Measurements from ENCODE around the gene HUNK.
"Not testable (repeated sequence)": the region's sequence is repeated elsewhere in the genome, so short reads cannot be mapped to it uniquely, and the experiment has no call there.

HUNK gene

DNA sequence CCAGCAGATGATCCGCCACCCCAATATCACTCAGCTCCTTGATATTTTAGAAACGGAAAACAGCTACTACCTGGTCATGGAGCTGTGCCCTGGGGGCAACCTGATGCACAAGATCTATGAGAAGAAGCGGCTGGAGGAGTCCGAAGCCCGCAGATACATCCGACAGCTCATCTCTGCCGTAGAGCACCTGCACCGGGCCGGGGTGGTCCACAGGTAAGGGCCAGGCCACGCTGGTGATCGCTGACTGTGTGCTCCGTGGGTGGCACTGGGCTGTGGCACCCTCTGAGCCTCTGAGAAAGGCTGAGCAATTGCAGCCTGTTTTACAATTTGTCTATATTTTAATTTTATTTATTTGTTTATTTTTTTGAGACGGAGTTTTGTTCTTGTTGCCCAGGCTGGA is 51.7 kb downstream of the HUNK start:
- DNase-seq: no peak

DNA sequence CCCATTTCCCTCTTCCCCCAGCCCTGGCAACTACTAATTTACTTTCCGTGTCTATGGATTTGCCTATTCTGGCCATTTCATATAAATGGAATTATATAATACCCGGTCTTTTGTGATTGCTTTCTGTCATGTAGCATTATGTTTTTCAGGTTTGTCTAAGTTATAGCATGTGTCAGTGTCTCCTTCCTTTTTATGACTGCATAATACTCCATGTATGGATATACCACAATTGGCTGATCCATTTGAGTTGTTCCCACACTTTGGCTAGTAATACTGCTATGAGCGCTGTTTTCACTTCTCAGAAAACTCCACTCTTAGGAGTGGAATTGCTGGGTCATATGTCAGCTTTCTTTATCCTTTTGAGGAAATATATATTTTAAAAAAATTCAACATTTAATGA is 53.7 kb downstream of the HUNK start:
- DNase-seq: no peak

DNA sequence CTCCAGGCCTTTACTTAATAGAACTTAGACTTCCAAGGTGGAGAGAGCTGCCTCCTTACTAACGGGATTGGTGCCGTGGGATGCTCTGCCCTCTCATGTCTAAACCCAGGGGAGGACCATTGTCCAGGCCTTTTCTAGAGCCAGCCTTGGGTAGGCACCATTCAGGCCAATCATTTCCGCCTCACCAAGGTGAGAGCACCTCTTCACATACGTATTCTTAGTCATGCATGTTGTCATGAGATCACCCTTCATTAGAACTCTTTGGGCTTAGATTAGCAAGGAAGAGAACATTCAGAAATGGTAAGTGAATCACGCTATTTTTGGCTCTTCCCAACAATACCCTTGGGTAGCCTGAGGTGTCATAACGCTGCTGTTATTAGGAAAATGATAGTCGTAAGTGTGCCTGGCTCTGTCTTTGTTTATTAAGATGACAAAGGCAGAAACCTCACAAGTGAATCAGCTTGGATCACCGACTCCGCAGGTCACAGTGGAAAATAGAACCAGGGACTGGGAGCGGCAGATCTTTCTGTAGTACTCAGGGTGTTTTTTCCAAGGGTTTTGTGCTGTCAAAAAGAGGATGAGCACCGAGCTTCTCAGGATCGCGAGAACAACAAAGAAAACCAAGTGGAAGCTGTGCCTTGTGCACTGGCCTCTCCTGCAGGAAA is 55.0 kb downstream of the HUNK start:
- DNase-seq: no peak

DNA sequence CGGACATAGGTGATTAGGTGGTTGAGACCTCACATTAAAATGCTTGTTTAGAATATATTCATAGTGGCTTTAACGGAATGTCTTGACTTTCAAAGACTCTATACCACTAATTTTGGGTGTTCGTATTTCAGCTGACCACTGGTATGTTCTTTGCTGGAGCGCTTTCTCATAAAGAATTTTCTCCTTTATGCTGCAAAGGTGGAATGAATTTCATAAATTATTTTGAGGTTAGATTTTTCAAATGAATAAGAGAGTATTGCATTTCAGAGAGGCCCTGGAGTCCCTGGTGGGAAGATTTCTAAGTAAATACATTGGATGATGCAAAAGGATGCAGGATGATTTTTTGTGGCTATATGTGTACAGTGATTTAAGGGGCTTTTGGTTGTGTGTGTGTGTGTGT is 55.8 kb downstream of the HUNK start:
- DNase-seq: no peak

DNA sequence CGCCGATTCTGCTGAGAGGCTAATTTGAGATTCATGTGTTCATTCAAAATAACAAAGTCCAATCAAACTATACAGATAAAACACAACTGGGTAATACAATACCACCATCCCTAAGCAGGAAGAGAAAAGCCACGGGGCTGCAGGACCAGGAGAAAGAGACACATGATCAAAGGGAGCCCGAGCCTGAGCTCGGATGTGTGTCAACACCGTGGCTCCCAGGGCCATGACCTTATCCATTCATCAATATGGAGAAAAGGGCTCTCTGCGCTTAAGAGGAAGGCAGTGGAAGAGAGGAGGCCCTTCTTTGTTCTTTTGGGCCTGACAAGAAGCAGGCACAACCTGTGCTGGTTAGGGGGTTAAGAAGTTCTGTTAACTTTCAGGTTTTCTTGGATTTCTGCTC is 56.7 kb downstream of the HUNK start:
- no peak for DNase-seq

DNA sequence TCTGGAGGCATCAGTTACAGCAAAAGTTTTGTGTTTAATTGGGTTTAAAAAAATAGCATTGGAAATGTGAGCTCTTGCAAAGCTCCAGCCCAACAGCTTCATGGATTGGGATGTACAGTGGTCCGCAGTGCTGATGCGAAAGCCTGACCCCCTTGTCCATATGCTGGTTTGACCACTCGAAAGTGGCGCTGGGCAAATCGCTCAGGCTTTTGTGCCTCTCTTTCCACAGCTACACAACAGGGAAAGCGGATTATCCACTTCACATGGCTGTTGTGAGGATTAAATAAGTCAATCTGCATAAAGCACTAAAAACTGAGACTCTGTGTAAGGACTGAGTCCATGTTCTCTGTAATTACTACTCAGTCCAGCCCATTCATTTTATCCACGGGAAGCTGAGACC is 57.2 kb downstream of the HUNK start:
- no peak for DNase-seq

DNA sequence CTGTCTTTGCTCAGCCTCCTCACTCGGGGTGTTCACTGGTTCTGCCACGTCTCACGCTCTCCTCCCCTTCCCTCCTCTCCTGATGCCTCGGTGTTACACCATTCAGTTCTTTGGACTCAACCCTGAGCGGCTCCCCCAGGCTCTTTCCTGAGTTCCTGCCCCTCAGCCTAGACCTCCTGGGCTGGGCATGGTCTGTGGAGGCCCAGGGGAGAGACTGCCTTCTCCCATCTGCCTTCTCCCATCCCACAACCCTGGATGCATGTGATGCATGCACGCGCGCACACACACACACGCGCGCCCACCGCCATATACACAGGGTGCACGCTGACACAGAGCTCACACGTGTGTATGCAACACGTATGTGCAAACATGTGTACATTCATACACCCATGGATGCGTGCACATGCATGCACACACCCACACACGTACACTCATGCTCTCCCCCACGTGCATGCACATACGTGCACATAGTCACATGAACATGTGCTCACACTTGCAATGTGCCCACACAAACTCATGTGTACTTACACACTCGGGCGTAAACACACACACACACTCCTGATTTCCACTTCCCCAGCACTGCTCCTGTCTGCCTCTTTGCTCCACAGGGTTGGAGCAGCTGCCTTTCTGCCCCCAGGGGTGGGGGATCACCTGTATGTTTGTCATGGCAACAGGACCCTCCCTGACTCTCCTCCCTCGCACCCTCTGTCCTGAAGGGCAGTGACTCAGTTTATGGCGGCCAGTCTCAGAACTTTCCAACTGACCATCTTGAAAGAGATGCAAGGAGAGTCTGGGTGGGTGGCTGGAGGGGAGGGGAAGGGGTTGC is 59.0 kb downstream of the HUNK start:
- no peak for DNase-seq

DNA sequence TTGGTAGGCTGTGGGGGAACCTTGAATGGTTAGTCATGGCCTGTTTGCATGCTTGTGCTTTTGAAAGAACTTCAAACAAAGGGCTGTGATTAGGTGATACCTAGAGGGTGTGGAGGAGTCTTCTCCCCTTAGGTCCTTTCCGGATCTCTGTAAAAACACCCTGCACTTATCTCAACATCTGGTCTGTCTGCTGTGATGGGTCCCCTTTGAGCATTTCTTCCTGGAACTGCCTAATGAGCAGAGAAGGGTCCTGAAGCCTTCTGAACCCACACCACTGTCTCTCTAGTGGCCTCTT is 59.6 kb downstream of the HUNK start:
- DNase-seq: no peak

DNA sequence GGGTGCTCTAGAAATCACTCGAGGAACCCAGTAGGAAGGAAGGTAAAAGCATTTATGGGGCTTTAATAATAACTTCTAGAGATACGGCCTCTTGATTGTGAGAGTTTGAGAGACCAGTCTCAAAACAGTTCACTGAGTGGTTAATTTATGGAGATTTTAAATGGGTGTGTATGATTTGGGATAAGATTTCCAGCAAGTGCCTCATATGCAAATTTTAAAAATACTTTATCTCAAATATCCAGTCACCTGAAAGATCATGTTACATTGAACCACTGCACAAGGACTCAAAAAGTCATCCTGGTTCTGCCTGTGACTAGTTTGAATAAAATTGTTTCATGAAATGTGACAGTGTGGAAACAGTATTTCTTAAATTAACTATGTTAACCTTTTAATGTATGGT is 64.5 kb downstream of the HUNK start:
- no peak for DNase-seq

DNA sequence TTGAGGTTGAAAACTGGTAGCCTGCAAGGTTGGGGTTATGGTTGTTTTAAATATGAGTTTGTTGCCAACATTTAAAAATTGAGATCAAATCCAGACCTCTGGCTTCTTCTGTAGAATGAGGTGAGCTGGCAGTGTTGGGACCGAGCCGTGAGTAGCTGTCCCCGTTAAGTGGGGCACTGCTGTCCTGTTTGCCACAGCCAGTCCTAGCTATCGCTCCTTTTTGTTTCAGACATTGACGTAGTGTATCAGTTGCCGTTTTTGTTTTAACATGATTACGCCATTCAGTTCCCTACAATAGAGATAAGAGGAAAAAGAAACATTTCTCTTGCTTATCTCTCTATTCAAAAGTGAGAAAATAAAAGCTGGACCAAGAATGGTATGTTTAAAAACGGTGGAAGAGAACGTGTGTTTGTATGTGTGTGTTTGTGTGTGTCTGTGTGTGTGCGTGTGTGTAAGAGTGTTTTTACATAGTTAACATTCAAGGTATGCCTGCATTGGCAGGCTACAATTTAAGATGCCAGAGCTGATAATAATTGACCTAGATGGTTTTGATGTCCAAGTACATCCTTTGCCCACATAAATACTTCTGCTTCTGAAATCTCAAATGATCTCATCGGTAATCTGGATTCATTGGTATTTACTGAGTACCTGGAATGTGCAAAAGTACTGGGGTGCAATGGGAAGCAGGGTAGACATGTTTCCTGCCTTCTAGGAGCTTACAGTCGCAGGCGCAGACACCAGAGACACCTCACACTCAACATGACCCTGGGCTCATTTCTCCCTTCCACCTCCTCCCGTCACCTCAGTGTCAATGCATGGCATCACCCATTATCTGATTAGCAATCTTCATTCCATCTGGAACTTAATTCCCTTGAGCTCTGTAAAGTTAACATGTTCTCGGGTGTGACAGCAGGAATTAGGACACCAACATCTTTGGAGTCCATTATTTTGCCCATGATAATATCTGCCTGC is 65.8 kb downstream of the HUNK start:
- DNase-seq: no peak

DNA sequence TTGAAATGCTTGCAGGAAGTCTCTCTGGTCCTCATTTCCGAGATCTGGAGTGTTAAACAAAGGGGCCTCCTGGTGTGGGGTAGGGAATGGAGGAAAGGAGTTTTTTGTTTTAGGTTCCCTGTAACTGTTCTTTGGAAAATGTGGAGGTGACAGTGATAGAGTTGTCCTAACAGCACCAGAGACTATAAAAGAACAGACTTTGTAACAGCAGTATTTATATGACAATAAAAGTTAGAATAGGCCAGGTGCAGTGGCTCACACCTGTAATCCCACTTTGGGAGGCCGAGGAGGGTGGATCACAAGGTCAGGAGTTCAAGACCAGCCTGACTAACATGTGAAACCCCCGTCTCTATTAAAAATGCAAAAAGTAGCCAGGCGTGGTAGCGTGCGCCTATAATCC is 68.9 kb downstream of the HUNK start:
- no peak for DNase-seq

DNA sequence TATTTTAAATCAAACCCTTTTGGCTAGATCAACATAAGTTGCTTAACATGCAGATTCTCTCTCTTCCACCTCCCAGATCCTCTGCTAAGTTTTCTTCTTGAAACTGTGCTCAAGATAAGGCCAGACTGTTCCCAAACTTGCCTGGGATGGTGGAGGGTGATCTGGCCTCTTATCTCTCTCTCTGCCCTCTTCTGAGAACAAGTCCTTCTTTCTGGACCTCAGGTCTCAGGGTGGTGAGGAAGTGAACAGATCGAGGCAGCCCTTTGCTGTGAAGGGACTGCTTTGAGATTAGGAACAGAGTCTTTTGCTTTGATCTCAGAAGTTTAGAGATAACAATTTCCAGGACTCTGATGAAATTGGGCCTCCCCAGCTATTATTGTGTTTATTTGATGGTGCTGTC is 70.7 kb downstream of the HUNK start:
- DNase-seq: no peak

DNA sequence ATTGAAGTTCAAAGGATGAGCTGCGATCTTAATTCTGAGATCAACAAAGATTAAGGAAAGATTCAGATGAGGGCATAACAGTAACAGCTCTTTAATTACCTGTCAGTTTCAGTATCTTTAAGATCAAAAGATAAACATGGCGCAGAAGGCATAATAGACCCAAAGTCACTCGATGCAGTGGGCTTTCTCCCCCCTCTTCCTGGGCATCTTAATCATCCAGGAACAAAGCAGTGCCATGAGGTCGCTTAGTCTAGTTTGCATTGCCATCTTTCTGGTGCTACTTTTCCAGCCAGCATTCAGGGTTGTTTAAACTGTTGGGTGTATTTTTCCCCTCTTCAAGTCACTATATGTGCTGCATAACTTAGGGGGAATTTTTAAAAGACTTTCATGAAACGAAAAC is 72.3 kb downstream of the HUNK start:
- no peak for DNase-seq

DNA sequence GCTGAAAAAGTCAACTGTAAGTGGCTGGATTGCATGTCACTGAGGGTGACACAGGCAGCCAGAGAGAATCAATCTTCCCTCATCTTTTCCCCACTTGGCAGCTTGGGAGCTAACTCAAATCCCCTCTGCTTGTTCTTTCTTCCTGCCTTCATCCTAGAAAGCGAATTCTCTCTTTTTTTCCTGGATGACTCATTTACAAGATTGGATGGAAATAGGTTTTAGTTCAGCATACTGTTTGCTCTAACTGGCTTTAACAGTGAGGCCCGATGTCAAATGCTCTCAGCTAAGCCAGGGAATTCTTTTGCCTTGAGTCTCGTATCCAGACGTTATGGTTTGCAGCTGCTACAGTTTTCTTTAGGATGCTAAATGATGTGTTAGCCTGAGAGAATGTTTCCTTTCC is 72.7 kb downstream of the HUNK start:
- DNase-seq: no peak

DNA sequence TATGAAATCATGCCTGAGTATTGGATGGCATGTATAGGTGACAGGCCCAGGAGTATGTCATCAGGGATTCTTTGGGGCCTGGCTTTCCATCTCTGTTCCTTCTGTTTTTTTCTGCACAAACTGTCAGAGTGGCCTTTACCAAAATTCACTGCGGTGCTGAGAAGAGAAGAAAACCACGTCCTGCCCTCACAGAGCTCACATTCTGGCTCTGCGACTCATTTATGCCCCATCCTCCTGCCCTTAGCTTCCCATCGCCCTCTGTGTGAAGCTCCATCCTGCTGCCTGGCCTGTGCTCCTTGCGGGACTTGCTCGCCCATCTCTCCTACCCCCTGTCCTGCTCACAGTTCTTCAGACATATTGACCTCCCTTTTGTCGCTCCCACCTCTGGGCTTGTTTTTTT is 73.4 kb downstream of the HUNK start:
- no peak for DNase-seq

DNA sequence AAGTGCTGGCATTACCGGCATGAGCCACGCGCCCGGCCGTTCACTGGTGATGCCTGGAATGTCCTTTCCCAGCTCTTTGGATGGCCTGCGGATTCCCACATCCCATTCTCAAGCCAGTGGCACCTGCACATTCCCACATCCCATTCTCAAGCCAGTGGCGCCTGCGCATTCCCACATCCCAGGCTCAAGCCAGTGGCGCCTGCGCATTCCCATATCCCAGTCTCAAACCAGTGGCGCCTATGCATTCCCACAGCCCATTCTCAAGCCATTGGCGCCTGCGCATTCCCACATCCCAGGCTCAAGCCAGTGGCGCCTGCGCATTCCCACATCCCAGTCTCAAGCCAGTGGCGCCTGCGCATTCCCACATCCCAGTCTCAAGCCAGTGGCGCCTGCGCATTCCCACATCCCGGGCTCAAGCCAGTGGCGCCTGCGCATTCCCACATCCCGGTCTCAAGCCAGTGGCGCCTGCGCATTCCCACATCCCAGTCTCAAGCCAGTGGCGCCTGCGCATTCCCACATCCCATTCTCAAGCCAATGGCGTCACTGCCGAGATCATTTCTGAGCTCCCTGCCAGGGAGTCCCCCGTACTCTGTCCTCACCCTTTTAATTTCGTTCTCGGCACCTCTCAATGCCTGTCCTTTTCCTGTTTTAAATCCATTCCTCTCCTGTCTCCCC is 74.2 kb downstream of the HUNK start:
- DNase-seq: not testable (repeated sequence)

DNA sequence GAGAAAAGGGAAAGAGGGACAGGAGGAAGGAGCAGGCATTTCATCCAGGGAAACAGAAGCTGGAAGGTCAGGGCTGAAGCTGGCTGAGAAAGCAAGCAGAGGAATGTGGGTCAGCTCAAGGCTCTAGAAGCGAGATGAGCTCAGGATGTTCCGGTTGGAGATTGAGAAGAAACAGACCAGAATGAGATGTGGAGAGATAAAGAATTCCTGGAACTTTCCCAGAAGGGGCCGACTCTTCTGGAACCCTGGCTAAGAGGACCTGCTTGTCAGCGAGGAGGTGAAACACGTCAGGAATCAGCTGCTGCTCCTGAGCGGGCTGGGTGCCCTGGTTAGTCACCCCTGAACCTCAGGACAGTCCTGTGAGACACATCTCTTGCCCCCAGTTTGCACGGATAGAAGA is 75.9 kb downstream of the HUNK start:
- no peak for DNase-seq

DNA sequence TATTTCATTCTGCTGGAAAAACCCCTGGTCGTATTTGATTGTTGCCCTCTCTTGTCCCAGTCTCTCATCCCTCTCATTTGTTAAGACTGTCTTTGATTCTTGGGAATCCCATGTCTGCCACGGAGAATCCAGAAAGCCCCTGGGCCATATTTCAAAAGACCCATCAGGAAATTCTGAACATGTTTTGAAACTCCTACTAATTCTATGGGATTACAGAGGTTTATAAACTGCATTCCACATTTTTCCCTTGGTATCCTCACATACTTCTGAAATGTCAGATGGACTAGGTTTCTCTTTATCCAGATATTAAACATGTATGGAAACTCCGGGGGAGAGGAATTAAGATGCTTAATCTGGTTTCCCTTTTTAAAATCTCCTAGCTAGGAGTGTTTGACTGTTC is 80.0 kb downstream of the HUNK start:
- DNase-seq: no peak

DNA sequence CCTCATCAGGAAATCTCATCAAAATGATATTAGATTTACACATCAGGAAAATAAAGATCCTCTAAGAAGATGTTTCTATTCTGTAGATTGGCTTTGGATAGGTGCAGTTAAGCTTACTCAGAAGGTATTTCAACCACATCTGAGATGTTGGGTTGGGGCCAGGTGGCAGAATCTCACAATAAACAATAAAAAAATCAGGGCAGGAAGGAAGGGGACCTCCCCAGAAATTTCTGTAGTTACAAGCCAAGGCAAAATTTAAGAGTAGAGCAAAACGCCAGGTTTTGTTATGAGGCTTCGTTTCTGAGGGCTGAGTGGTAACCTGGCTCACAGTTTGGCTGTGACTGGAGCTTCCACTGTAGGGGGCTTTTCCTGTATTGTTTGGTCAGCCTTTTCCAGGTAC is 84.8 kb downstream of the HUNK start:
- no peak for DNase-seq

DNA sequence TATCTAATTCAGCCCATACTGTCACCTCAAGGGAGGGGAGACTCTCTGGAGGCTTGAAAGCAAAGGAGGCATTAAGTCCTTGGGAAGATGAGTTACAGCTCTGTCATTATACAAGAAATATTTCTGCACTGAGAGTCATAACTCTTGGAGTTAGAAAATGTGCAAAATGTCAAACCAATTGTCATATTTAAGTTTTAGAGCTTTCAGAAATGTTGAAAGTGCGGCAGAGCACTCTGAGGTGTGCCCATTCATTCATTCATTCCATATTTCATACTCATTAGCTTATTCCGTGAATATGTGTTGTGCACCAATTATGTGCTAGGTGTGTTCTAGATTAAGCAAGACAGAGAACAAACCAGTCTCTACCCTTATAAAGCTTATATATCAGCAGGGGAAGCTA is 87.1 kb downstream of the HUNK start:
- no peak for DNase-seq

DNA sequence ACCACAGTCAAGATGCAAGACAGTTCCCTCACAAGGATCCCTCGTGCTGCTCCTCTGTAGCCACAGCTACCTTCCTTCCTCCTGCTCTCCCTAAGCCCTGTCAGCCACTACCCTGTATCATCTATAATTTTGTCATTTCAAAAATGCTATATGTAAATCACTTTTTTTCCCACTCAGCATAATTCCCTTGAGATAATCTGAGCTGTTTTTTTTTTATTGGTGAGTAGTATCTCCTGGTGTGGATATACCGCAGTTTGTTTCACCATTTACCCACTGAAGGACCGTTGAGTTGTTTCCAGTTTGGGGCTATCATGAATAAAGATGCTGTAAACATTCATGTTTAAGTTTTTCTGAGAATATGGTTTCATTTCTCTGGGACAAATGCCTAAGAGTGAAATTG is 88.2 kb downstream of the HUNK start:
- DNase-seq: no peak

DNA sequence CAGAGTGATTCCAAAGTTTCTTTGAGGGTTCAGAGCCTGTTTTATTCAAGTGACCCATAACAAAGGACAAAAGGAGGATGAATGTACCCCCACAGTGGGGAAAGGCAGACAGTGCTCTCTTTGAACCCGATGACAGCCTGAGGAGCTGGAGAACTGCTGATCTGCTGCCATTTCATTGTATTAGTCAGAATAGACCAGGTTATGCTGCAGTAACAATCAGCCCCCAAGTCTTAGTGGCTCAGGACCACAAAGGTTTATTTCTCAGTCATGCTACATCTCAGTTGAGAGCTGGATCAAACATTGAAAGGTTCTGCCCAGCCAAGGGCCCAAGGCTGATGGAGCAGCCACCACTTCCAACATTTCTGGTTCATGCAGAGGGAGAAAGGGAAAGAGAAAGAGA is 88.9 kb downstream of the HUNK start:
- DNase-seq: no peak

DNA sequence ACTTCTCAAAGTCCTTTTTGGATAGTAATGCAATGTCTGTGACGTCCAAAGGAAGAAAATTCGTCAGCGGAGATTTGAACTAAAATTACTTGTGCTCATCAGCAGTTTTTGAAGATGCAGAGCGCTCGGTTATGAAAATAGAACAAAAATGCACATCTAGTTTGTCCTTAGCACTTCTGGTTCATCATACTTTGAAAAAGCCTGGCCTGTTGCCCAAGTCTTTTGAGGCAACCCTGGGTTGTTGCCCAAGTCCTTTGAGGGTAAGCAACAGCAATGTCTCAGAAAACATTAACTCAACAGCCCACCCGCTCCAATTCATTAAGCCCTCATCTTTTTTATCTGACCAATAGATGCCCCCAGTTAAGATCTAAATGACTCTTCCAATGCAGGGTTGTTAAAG is 91.9 kb downstream of the HUNK start:
- DNase-seq: no peak

Data from NCI-H748 treated with DMSO at 0.1 percent for 48 hours (cell line).